T-helper 22 cell (primary cell): ENCODE measurements around the gene CHID1.

ENCODE experiments used
- DNase-seq: peaks from one replicate; pipeline ENCODE4 v3.0.0-alpha.2; 2020; ENCODE audit warnings: low read depth

The CHID1 gene

DNA sequence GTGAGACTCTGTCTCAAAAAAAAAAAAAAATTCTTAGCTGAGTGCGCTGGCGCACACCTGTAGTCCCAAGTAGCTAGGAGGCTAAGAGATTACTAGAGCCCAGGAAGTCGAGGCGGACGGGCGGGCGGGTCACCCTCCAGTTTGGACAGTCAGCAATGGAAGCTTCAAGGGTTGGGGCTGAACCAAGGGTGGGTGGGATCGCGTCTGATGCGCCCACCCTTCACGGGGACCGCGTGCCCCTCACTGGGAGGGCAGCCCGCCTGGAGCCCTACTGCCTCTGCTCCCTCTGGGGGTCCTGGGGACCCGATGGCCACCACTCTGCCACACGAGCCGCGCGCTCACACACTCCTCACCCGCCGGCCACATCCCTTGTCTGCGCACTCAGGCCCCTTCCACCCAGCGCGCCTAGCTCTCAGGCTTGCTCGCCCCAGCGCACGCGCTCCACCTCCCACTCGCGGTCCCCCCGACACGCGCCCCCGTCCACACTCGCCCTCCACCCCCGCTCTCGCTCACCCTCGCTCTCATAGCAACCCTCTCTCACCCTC lies 494 bp downstream of the CHID1 start:
- DNase-seq = no peak

- DNase-seq = no peak
Observed at GRCh38 chr11:909406-909805, 1.2 kb downstream of the CHID1 start.

DNA sequence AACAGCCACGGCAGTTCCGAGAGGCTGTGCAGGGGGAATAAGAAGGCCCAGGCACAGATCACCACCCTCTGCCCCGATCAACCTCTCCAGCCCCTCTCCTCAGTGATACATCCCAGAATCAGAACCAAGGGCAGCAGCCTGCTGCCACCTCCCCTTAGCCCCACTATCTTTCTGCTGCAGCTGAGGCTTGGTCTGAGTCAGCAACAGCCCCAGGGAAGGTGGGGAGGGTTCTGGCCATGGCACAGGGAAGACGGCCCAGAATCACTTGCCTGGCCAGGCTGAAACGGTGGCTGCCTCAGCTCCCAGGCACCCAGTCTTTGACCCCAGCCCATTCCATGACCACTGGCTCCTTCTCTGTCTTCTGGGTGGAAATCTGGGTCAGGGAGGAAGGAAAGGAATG lies 2.3 kb downstream of the CHID1 start:
- DNase-seq = no peak

- no peak for DNase-seq
Observed at GRCh38 chr11:907668-908067, 2.9 kb downstream of the CHID1 start.

- no peak for DNase-seq
Observed at GRCh38 chr11:905952-906351, 4.7 kb downstream of the CHID1 start.

- DNase-seq = no peak
Observed at GRCh38 chr11:904380-904779, 6.2 kb downstream of the CHID1 start.

- DNase-seq = no peak
Observed at GRCh38 chr11:901452-902061, 9.1 kb downstream of the CHID1 start.

DNA sequence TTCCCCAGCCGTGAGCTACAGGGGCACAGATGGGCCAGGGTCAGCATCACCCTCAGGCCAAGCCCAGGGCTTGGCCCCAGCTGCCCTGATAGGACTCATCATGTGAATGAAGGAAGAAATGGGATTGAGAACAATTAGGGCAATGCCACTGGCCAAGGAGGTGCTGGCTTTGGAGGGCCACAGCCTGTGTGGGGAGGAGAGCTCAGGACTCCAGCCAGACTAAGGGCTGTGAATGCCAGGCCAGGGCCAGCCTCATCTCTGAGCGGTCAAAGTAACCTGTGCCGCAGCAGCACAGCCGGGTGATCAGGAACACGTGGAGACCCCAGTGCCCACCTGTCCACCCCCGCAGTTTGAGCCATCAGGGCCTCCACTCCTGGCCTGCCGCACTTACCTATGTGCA lies 10.1 kb downstream of the CHID1 start:
- no peak for DNase-seq

GRCh38 chr11:899724-900123 lies 10.9 kb downstream of the CHID1 start:
- DNase-seq = no peak

DNA sequence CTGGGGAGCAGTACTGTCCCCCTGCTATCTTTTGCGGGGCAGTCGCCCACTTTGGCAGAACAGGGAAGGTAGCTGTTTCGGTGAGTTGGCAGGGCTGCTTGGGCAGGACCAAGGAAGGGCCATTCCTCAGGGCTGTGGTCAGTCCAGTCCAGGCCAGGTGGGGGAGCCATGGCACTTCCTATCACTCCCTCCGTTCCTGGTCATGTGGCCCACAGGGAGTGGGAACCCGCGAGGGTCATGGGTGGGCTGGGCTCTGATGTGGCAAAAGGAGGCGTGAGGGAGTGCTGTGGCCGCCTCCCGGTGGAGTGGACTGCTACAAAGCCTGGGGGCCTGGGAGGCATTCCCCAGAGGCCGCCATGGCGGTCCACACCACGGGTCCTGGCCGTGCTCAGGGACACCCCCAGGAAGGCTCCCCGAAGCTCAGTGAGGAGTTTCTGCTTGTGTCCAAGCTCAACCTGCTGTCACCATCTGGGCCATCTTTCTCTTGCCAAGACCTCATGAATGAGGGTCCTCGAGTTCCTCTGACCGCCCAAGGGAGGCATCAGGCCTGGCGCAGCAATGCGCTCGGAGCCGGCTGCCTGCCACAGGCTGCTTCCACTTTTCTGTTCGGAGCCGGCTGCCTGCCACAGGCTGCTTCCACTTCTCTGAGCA lies 11.9 kb downstream of the CHID1 start:
- DNase-seq = no peak

GRCh38 chr11:898143-898511 lies 12.5 kb downstream of the CHID1 start:
- no peak for DNase-seq

DNA sequence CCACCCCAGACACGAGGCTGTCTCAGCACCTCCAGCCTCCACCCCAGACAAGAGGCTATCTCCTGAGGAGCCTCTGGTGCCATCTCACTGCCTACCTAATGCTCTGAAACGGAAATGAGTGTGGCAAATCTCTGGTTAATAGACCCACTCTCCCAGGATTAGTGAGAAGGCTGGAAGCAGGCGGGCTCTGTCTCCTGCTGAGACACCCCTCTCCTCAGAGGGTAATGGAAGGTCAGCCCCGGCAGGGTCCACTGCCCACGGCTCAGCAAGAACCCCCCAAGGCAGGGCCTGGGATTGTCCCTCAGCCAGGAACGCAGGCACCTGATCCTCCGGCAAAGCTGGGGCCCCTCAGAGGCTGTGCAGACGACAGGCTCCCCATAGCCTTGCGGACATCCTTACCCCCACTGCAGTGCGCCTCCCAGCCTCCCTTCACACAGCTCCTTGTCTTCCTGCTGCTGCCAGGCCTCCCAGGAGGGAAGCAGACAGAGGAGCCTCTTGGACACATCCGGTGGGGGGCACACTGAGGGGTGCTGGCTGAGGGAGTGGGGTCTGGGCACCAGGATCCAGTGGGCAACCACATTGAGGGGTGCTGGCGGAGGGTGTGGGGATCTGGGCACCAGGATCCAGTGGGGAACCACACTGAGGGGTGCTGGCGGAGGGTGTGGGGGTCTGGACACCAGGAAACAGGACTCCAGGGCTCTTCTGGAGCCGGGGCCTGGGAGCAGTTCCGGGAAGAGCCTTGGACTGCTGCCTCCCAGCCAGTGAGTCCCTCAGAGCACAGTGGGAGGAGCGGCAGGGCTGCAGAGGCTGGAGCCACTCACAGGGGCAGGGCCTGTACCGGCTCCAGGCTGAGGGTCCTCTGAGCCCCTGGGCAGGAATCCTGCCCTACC lies 13.1 kb downstream of the CHID1 start:
- DNase-seq = no peak

DNA sequence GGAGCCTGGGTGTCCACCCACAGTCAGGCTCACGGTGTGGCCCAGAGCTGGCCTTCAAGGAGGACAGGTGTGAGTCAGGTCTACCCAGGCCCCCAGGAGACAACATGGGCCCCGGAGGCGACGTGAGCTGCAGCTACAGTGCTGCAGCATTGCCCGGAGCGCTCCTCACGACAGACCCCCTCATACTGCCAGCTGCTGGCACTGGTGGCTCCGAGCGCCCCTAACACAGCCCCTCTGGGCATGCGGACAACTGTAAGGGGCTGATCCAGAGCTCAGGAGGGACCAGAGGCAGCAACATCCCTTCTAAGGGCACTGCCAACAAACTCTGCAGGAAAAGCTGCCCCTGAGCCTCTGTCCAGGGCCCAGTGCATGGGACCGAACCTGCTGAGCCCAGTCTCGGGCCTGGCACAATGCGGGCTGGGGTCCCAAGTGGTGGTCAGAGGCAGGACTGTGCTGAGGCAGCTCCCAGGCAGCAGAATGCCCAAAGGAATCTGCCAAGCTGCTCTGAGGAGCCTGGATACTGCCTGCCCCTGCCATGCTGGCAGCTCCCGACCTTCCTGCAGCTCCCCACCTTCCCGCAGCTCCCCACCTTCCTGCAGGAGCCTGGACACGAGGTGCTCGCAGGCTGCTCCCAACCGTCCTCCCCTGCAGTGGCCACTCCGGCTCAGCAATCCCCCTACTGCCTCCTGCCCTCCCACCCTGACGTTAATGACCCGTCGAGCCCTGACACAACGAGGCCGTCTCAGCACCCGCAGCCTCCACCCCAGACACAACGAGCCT lies 15.1 kb downstream of the CHID1 start:
- no peak for DNase-seq

DNA sequence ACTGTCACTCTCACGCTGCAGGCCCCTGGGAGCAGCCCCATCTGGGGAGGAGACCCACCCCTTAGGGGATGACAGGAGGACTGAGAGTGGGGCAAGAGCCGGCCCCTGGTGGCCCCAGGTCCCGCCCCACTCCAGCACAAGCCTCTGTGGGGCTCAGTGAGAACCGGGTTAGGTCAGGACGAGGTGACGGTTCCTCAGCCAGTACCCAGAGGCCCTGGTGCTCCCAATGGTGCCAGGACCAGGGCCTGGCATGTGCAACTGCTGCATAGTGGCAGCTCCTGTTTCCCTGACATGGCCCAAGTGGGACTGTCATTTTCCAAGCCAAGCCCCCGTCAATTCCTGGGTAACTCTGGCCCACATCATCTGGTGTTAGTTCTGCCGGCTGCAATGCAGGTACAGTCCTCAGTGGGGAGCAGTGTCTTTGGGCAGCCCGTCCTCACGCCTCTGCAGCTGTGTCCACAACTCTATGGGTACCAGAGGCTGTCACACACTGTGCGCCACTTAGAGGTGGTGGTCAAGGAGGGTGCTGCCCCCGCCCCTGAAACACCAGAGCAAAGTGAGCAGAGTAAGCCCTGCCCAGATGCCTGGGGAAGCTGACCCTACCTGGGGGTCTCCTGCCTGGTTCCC lies 15.9 kb downstream of the CHID1 start:
- no peak for DNase-seq

GRCh38 chr11:893008-893654 lies 17.5 kb downstream of the CHID1 start:
- DNase-seq = no peak

GRCh38 chr11:890794-891540 lies 19.6 kb downstream of the CHID1 start:
- no peak for DNase-seq

DNA sequence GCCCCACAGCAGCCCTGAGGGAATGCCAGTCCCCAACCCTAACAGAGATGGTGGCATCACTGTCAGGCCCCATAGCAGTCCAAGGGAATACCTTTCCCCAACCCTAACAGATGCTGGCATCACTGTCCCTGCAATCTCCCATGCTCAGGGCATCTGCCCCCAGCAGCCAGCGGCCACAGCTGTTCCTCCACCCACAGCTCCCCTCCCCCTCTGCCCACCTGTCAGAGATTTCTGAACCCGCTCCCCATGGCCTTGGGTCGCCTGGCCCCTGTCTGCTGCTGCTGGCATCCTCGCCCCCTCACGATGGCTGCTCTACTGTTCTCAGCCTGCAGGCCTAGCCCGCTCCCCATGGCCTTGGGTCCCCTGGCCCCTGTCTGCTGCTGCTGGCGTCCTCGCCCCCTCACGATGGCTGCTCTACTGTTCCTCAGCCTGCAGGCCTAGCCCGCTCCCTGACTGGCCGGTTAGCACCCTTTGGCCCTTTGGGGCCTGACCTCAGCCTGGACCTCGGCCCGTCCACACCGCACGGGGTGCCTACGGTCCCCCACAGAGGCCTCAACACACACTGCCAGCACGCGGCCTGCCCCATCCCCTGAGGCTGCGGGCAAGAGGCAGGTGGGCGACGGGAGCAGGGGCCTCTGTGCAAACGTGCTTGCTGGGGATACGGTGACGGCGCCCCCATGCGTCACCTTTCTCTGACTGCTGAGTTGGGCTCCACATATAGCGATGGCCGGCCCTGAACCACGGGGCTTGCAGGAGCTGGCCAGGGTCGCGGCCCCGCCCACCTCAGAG lies 20.7 kb downstream of the CHID1 start:
- no peak for DNase-seq

DNA sequence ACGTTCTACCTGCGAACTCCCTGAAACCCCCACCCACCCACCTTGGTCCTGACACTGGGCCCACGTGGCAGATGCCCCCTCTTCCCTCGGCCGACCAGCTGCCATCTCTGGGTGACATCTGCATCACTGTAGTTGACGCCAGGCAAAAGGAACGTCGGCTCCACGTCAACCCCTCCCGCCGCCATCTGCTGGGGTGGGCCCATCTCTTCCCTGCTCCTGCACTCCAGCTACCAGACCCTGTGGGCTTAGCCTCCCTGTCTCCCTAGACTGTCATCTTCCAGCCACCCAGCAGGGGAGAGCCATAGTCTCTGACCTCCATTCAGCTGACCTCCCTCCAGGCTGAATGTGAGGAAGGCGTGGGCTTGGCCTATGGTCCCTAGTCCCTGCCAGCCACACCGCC lies 21.4 kb downstream of the CHID1 start:
- DNase-seq = no peak
